ENCODE data around the gene MPP1.

DNA sequence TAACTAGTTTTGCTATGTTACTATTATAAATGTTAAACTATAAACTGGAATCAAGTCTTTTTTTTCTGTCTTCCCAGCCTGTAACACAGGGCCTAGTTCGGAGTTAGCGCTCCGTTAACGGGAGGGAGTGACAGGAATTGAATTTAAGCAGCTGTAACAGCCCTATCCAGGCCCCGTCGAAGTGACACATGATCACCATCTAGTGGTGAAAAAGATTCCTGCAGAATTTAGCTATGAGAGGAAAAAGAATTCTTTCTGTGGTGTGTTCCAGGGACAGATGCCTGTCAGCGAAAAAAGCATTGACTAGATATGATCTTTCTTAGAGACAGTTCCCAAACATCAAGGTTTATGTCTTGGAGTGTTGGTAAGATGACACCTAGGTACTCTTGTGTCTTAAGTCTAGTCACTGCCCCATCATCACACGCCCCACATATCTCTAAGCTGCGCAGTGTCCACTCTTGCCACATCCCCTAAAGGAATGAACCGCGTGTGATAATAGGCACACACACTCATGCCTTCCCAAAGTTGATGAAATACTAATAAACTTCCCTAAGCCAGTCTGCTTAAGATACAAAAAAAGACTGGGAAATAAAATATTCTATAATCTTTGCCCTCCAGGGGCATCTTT is 56.5 kb downstream of the MPP1 start:
- TF ChIP-seq POLR2AphosphoS5 (IDR thresholded peaks at IDR 0.05; ENCODE audit: low read depth, low read length) (no peak), TAF1 (IDR thresholded peaks at IDR 0.05; ENCODE audit: borderline replicate concordance, insufficient read depth, low read length) (no peak)

Measured in PFSK-1 (cell line).